Measurements from ENCODE around the gene NPHP4.
"Not testable (repeated sequence)": the region's sequence is repeated elsewhere in the genome, so short reads cannot be mapped to it uniquely, and the experiment has no call there.

Gene NPHP4

GRCh38 chr1:5901841-5902240 is 90.4 kb downstream of the NPHP4 start:
- in situ Hi-C loops (cut with MboI; ENCODE audit: low sequenced_read_pairs): no loop called here

DNA sequence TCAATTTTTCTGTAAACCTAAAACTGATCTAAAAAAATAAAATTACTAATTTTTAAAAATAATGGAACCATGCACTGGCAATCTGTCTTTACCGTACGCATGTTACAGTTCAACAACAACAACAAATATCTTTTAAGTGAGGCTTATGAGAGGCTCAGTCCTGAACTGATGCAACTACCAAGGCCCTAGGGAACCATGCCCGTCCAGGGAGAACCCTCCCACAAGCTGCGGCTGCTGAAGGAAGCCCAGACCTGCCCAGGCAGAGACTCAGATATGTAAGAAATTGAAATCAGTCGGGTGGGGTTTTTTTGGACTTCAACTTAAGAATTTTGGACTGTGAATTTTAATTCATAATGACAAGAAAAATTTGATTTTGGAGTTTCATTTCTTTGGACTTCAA is 91.1 kb downstream of the NPHP4 start:
- in situ Hi-C loops (cut with MboI; ENCODE audit: low sequenced_read_pairs): no loop called here

GRCh38 chr1:5898266-5898665 is 94.0 kb downstream of the NPHP4 start:
- in situ Hi-C loops (cut with MboI; ENCODE audit: low sequenced_read_pairs): no loop called here

DNA sequence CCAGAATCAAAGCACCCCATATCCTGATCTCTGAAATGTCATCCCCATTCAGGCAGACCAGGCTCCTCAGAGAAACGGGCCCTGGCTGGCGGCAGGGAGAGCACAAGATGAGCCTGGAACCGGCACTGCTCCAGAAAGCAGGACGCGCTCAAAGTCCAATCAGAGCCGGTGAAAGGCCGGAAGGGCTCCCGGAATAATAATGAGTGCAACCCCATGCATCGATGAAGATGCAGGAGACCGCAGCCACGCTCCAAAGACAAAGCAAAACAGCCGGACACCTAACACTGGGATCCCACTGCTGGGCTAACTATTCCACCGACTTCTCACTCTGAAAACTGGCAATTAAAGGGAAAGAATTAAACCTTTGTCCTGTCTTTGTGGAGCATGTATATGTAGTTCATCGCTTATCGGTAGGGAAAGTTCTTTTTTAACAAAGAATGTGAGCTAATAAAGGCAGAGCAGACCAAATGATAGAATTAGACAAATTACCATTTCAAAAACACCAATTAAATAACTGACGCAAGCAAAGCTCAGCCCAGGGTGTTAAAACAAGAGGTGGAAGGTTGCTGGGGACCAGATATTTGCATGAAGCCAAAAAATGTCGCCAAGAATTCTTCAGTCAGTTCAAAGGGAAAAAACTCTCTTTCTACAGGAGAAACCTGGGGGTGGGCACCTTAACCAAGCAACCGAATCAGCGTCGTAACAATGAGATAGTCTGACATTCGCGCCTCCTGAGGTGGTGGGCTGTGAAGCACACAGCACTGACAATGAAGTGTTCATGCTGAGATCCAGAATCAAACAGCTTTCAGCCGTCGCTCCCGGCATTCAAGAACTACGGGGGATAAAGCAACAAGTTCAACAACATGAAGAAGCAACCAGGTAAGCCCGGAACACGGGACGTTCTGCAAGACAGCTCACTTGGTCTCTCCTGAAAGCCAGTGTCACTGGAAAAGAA is 95.2 kb downstream of the NPHP4 start:
- in situ Hi-C loops (cut with MboI; ENCODE audit: low sequenced_read_pairs): no loop called here

DNA sequence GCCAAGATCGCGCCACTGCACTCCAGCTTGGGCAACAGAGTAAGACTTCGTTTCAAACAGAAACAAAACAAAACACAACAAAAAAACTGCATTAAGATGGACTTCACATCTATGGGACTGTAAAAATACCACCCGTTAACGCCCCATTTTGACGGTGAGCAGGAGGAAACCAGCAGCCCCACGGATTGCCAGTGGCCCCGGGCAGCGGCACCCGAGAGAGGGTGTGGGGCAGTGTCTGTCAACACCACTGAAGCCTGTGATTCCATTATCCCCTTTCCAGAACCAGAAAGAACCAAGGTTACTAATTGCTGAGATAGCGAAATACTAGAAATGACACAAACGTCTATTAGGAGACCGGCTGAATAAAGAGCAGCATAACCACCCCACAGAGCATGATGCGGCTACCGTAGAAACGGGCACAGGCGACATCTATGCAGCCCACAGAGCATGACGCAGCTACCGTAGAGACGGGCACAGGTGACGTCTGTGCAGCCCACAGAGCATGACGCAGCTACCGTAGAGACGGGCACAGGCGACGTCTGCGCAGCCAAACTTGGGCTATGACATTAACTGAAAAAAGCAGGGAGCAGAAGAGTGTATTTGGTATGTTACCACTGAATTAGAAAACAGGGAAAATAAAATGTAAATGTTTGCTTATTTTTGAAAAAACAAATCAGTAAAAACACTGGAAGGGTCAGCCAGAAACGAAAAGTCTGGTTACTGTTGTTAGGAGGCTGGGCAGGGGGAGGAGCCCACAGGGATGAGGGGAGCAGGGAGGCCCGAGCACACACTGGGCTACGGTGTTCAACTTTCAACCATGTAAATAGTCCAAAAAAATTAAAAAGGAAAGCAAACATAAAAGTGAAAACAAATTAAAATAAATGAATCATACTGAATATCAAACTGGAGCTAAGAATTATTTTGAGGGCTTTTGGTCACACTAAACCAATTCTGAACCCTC is 96.5 kb downstream of the NPHP4 start:
- in situ Hi-C loops (cut with MboI; ENCODE audit: low sequenced_read_pairs): no loop called here

DNA sequence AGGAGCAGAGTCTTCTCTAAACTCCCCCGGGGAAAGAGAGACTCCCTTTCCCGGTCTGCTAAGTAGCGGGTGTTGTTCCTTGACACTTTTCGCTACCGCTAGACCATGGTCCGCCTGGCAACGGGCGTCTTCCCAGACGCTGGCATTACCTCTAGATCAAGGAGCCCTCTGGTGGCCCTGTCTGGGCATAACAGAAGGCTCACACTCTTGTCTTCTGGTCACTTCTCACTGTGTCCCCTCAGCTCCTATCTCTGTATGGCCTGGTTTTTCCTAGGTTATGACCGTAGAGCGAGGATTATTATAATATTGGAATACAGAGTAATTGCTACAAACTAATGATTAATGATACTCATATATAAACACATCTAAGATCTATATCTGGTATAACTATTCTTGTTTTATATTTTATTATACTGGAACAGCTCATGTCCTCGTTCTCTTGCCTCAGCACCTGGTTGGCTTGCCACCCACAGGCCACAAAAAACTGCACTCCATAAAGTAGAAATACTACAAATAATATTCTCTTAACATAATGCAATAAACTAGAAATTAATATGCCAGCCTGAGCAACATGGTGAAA is 98.4 kb downstream of the NPHP4 start:
- in situ Hi-C loops (cut with MboI; ENCODE audit: low sequenced_read_pairs): not testable (repeated sequence)

DNA sequence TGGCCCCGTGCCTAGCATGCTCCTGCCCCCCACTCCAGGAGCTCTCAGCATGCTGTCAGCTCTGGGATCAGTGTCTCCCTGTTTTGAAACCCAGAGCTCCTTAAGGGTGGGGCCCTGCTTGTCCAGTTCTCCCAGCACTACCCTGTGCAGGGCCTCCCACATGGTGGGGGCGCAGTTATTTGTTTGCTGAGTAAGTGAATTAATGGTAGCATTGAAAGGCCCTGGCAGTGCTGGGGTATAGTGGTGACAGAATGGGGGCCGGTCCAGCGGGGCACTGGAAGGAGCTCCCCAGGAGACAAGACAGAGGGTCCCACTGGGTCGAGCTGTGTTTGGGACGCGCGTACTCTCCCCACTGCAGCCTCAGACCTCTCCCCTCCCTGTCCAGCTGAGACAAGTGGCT is 99.9 kb downstream of the NPHP4 start:
- in situ Hi-C loops (cut with MboI; ENCODE audit: low sequenced_read_pairs): no loop called here

- in situ Hi-C loops (cut with MboI; ENCODE audit: low sequenced_read_pairs): no loop called here
Measured at GRCh38 chr1:5891736-5892135, 100.5 kb downstream of the NPHP4 start.

GRCh38 chr1:5891137-5891536 is 101.1 kb downstream of the NPHP4 start:
- in situ Hi-C loops (cut with MboI; ENCODE audit: low sequenced_read_pairs): no loop called here

DNA sequence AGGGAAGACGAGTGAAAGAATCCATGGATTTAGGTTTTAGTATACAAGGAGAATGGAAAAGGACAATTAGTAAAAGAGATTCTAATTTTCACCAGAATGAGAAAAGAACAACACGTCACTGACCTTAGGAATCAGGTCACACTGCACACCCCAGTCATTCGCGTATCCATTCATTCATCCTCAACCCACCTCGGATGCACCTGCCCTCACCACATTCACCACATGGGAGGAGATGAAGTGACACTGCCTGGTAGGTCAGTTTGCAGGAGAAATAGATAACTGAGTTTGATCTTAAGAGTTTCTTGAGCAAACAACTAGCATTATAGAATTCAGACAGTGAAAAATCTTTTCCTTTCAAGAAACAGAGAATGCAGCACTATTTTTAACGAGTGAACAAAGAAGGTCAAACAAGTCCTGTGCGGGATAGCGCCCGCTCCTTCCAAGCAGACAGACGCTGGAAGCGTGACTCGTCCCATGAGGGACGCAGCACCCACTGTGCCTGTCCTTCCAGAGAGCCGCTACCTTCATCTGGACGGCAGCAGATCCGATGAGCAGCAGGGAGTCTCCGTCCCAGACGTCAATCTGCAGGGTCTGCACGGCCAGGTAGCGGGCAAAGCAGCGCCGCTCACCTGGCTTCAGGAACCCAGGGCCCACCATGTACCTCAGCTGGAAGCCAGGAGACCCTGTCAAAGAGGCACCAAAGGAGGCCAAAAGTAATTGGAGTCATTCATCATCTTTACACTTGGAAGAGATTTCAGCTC is 101.7 kb downstream of the NPHP4 start:
- in situ Hi-C loops (cut with MboI; ENCODE audit: low sequenced_read_pairs): no loop called here

DNA sequence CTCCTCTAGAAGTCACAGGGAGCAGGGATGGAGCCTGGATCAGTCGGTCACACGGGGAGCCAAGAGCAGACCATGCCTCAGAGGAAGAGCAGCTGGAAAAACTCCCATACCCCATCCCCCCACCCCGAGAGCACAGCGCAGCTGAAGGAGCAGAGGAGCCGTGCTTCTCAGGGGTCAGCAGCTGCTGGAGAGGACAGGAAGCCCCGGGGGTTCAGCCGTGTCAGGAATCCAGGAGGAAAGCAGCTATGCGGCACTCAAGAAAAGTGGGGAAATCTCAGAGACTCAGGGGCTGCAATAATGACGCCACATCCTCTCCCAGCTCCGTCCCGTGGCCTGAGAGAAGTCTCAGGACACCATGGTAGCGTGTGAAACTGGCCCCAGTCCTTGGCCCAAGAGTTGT is 102.3 kb downstream of the NPHP4 start:
- in situ Hi-C loops (cut with MboI; ENCODE audit: low sequenced_read_pairs): no loop called here

- in situ Hi-C loops (cut with MboI; ENCODE audit: low sequenced_read_pairs): no loop called here
Measured at GRCh38 chr1:5889462-5889861, 102.8 kb downstream of the NPHP4 start.

- in situ Hi-C loops (cut with MboI; ENCODE audit: low sequenced_read_pairs): no loop called here
Measured at GRCh38 chr1:5888606-5889211, 103.5 kb downstream of the NPHP4 start.

DNA sequence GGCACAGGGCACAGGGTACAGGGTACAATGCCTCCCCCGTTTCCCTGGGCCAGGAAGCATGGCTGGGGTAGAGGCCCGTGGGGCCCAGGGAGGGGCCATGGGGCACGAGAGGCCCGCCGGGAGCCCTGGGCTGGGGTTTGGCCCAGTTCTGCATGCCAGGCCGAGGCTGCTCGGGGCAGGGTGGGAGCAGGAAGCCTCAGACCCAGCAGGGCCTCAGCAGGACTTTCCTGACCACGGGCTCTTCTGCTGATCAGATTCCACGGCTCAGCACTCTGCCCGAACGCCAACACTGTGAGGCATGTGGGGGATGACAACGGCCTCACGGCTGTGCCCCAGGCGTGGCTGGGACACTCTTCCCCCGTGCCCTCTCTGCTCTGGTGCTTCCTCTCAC is 104.3 kb downstream of the NPHP4 start:
- in situ Hi-C loops (cut with MboI; ENCODE audit: low sequenced_read_pairs): no loop called here

GRCh38 chr1:5887349-5887970 is 104.8 kb downstream of the NPHP4 start:
- in situ Hi-C loops (cut with MboI; ENCODE audit: low sequenced_read_pairs): no loop called here

DNA sequence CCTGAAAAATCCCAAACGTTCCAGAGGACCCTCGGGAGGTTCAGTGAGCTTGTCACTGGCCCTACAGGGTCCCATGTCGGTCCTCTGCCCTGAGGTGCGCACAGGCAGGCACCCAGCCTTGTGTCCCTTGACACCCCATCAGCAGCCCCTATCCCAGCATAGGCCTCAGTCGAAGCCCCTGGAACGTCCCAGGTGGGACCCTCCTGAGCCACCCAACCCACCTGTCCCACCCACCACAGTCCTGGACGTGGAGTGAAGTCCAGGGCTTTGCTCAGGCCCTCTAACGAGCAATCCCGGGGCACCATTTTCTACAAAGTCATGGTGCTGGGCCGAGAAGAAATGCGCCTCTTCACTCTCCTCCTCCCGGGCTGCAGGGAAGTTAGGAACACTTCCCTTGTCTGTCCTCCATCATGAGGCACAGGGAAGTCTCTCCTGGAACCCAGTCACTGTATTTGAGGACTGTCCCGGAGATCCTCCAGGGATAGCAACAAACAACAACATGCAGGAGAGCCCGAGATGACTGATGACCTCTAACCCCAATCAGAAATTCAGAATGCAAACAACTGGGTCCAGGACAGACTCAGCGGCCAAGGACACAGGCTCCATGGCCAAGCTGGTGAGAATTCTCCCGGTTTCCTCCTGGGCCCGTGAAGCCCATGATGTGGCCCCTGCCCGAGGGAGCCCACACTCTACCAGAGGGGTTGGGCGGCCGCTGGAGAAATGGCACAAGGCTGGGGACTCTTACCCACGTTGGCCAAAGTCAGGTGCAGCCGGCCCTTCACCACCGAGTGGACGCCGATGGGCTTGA is 105.5 kb downstream of the NPHP4 start:
- in situ Hi-C loops (cut with MboI; ENCODE audit: low sequenced_read_pairs): no loop called here

DNA sequence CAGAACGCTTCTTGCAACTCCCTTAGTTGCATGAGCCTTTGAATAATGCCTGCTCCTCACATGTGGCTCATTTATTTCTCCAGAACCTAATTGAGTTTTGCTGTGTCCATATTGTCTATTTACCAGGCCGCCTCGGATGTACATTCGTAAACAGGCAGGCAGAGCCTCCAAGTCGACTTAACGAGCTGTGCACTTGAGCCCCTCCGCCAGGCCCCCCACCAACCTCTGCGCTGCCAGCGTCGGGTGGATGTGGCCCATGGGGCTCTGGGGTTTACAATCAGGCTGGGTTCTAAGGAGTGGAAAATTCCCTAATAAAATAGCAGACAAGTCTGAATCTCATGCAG is 106.1 kb downstream of the NPHP4 start:
- in situ Hi-C loops (cut with MboI; ENCODE audit: low sequenced_read_pairs): no loop called here

DNA sequence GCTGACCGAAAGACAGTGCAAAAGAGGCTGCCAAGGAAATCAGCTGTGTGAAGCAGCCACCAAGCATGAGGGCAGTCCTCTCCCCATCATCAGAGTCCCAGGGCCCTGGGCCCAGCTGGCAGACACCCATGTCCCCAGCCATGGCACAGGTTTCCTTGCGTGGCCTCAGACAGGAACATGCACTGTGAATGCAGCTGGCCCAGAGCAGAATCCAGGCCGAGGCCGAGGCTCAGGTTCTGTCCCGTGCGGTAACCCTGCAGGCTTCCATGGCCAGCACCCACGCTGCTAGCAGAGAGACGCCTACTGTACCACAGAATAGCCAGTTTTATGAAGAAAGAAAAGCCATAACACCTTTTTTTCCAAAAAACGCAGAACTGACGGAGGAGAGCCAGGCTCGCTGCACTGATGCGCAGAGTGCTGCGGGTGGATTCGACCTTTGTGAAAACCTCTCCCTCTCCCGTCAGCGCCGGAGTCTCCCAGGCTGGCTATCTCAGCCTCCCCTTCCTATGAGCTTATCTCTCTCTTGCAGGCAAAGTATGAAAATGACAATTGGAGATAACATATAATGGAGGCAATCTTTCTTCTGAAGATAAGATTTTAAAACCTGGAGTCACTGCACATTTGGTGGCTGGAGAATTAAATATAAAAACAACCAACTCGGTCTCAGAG is 106.6 kb downstream of the NPHP4 start:
- in situ Hi-C loops (cut with MboI; ENCODE audit: low sequenced_read_pairs): no loop called here
